GM12874 (cell line): Measurements from ENCODE around the gene CD151.

Source experiments
- TF ChIP-seq, protein P1 (sequence below): IDR thresholded peaks from 2 replicates; pipeline ENCODE4 v1.5.1; 2011; ENCODE audit warnings: low read depth, mild to moderate bottlenecking, control low read depth, low read length, moderate library complexity; ENCODE audit not compliant: insufficient read depth

Gene CD151

DNA sequence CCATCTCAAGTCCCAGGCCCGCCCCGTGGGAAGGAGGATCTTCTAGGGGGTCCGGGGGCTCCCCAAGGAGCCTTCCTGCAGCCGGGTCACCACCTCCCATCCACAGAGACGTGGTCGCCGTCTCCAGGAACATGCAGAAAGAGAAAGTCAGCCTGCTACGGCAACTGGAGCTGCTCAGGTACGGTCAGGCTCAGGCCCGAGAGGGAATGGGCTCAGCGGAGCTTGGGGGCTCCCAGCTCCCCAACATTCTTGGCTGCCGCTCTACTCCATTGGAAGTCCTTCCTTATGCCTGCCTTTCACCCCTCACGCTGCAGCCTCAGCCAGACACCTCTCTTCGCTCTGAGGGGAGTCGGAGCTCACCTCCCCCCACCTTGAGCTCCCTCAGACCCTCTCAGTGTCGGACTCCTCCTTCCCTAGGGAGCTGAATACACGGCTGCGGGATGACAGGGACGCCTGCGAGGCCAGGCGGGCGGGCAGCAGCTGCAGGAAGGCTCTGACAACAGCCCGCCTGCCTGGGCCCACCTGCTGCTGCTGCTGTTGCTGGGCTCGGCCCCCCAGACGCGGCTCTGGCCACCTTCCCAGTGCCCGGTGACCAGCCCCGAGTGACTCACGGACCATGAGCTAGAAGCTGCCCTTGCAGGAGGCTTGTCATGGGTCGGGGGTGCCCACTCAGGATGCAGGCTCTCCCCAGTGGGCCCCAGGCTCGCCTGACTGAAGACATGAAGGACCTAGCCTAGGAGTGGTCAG, 1.5 kb upstream of the CD151 start:
- TF ChIP-seq, protein P1, sequence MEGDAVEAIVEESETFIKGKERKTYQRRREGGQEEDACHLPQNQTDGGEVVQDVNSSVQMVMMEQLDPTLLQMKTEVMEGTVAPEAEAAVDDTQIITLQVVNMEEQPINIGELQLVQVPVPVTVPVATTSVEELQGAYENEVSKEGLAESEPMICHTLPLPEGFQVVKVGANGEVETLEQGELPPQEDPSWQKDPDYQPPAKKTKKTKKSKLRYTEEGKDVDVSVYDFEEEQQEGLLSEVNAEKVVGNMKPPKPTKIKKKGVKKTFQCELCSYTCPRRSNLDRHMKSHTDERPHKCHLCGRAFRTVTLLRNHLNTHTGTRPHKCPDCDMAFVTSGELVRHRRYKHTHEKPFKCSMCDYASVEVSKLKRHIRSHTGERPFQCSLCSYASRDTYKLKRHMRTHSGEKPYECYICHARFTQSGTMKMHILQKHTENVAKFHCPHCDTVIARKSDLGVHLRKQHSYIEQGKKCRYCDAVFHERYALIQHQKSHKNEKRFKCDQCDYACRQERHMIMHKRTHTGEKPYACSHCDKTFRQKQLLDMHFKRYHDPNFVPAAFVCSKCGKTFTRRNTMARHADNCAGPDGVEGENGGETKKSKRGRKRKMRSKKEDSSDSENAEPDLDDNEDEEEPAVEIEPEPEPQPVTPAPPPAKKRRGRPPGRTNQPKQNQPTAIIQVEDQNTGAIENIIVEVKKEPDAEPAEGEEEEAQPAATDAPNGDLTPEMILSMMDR: no peak

DNA sequence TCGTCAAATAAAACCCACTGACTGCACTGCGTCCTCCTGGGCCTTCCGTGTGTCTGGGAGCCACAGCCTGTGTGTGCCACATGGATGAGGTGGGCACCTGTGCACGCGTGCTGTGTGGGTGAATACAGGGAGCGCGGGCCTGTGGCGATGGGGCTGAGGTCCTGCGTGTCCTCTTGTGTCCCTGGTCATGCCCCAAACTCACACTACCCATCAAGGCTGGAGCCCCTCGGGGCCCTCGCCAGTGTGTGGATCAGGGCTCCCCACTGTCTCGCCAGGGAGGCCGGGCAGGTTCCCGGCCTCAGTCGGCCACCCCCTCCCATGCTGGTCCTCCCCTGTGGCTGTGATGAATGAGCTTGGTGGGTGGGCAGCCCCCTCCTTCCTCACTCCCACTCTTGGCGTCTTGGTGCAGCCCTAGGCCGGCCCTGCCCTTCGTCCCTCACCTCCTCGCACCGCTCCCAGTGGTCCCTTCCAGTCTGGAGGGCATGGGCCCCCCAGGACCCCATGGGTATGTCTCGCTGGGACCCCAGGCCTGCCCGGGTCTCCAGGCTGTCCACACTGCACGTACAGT, 707 bp upstream of the CD151 start:
- TF ChIP-seq, protein P1: no peak

- TF ChIP-seq, protein P1: no peak
Measured at GRCh38 chr11:833114-833791, 501 bp downstream of the CD151 start.

DNA sequence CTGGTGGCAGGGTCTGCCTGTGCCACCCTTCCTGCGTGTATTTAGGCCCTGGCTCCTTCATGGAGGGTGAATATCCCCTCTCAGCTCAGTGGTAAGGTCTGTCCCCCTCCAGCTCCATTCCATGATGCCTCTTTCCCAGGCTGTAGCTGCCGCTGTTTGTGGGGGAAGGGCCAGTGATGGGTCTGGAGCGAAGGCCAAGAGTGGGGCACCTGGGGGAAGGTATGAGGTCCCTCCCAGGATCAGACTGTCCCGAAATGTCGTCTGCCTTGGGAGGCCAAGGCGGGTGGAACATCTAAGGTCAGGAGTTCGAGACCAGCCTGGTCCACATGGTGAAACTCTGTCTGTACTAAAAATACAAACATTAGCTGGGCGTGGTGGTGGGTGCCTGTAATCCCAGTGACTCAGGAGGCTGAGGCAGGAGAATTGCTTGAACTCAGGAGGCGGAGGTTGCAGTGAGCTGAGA, 1.1 kb downstream of the CD151 start:
- TF ChIP-seq, protein P1: no peak

DNA sequence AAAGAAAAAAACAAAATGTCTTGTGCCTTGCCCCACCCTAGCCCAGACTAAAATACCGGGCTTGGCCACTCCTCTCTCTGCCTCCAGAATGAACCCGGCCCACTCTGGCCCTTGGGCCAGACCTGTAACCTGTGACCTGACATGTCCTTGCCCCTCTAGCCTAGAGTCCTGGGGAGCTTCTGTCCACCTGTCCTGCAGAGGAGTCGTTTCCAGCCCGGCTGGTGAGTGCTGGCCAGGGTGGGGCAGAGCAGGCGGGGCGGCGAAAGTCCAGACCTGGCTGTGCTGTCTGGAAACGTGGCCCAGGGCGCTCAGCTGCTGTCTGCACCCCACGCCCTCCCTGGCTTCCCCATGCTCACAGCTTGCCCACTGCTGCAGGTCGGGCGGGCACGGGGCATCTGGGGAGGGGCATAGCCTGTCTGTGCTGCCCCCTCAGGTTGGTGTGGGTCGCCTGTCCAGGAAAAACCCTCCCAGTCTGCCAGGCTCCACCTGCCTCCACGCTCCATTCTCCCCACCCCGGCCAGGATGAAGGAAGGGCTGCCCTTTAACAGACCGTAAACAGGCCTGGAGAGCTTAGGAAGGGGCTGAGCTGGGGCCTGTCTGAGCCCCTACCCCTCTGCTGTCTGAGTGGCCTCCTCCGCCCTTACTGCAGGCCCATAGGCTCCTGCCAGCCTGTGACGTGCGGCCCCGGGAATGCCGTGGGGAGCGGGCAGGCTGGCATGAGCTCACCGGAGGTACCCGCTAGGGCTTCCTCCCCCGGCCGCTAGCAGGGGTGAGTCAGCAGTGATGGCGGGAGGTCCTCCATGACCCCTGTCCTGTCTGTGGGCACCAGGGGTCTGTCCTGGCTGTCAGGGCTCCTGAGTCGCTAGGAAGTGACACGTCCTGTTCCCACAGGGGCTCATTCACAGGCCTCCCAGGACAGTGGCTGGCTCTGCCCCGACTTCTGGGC, 1.9 kb downstream of the CD151 start:
- TF ChIP-seq, protein P1: no peak

DNA sequence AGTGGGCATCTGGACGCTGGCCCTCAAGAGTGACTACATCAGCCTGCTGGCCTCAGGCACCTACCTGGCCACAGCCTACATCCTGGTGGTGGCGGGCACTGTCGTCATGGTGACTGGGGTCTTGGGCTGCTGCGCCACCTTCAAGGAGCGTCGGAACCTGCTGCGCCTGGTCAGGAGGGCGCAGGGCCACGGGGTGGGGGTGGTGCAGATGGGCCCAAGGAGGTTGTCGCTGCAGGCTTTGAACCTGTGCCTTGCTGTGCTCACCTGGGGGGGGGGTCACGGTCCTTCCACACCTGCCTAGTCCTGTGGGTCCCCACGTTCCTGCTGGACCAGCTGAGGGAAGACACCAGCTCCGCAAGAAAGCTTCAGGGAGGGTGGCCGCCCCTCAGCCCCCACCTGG, 3.5 kb downstream of the CD151 start:
- TF ChIP-seq, protein P1: no peak
